Ishikawa (cell line): ENCODE measurements around the gene CRELD2.

ENCODE experiments used
- CEBPB ChIP-seq: IDR thresholded peaks from 2 replicates; pipeline ENCODE4 v1.6.1; 2012
- CREB1 ChIP-seq: IDR thresholded peaks from 2 replicates; pipeline ENCODE4 v1.6.1; 2012; ENCODE audit warnings: low read depth
- EGR1 ChIP-seq: IDR thresholded peaks from 2 replicates; pipeline ENCODE4 v1.6.1; 2012
- EP300 ChIP-seq: IDR thresholded peaks from 2 replicates; pipeline ENCODE4 v1.6.1; 2012; ENCODE audit warnings: borderline replicate concordance
- FOXM1 ChIP-seq: IDR thresholded peaks from 2 replicates; pipeline ENCODE4 v1.6.1; 2012; ENCODE audit warnings: low read depth, borderline replicate concordance
- NFIC ChIP-seq: IDR thresholded peaks from 2 replicates; pipeline ENCODE4 v1.6.1; 2012
- RAD21 ChIP-seq: IDR thresholded peaks from 2 replicates; pipeline ENCODE4 v1.6.1; 2012; ENCODE audit warnings: low read depth
- REST ChIP-seq: IDR thresholded peaks from 2 replicates; pipeline ENCODE4 v1.6.1; 2012; ENCODE audit warnings: low read depth, mild to moderate bottlenecking
- TAF1 ChIP-seq: IDR thresholded peaks from 2 replicates; pipeline ENCODE4 v1.6.1; 2012; ENCODE audit warnings: low read depth, mild to moderate bottlenecking
- TCF12 ChIP-seq: IDR thresholded peaks from 2 replicates; pipeline ENCODE4 v1.6.1; 2012; ENCODE audit warnings: low read depth
- TEAD4 ChIP-seq: IDR thresholded peaks from 2 replicates; pipeline ENCODE4 v1.6.1; 2012
- USF1 ChIP-seq: IDR thresholded peaks from 2 replicates; pipeline ENCODE4 v1.6.1; 2012
- YY1 ChIP-seq: IDR thresholded peaks from 2 replicates; pipeline ENCODE4 v1.6.1; 2012; ENCODE audit warnings: low read depth
- ZBTB7A ChIP-seq: IDR thresholded peaks from 2 replicates; pipeline ENCODE4 v1.6.1; 2012; ENCODE audit warnings: low read depth
- TF ChIP-seq, protein P1 (sequence below): IDR thresholded peaks from 2 replicates; pipeline ENCODE4 v1.6.1; 2012

CRELD2 gene

DNA sequence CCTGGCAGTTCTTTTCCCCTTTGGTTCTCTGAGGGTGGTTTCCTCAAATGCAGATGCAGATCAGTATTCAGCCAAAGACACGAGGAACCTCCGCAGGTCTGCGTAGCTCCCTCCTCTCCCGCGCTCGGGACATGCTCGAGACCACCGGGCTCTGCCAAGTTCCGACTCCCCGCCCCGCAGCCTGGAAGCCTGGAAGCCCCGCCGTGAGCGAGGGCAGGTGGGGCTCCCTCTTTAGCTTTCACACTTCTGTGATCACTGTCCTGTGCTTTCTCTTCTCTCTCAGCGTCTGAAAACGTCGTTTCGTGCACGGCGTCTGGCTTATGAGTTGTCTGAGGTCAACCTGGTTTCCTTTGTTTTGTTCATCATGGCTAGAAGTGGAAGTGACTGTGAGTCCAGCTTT, 38.2 kb upstream of the CRELD2 start:
- TF ChIP-seq FOXM1 = no peak
- TF ChIP-seq, protein P1, sequence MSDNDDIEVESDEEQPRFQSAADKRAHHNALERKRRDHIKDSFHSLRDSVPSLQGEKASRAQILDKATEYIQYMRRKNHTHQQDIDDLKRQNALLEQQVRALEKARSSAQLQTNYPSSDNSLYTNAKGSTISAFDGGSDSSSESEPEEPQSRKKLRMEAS = no peak
- no peak for TF ChIP-seq USF1
- no peak for TF ChIP-seq ZBTB7A
- no peak for TF ChIP-seq YY1
- no peak for TF ChIP-seq CREB1
- TF ChIP-seq TEAD4 = no peak
- no peak for TF ChIP-seq TCF12
- no peak for TF ChIP-seq EGR1
- no peak for TF ChIP-seq TAF1
- TF ChIP-seq EP300 = no peak
- TF ChIP-seq RAD21 = no peak
- no peak for TF ChIP-seq REST
- no peak for TF ChIP-seq NFIC
- TF ChIP-seq CEBPB = no peak

DNA sequence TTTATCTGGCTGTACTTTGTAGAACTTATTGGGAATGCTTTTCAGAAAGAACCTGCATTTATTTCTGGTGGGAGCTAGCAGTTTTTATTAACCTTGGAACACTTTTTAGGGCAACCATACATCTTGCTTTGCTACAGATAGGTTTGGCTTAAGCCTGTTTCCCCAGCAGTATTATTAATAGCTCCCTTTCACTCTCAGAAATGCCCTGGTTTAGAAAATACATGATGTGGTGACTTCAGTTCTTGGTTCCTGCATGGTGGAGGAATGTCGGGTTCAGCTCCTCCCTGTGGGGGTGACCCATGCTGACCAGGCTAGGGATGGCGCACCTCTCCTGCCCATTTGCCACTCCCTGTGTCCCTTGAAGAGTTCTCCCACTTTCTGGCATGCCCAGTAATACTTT, 36.6 kb upstream of the CRELD2 start:
- TF ChIP-seq NFIC (no peak), EGR1 (no peak), TCF12 (no peak), YY1 (no peak), RAD21 (no peak), ZBTB7A (no peak), TEAD4 (no peak), CEBPB (no peak)
- TF ChIP-seq, protein P1 = no peak

DNA sequence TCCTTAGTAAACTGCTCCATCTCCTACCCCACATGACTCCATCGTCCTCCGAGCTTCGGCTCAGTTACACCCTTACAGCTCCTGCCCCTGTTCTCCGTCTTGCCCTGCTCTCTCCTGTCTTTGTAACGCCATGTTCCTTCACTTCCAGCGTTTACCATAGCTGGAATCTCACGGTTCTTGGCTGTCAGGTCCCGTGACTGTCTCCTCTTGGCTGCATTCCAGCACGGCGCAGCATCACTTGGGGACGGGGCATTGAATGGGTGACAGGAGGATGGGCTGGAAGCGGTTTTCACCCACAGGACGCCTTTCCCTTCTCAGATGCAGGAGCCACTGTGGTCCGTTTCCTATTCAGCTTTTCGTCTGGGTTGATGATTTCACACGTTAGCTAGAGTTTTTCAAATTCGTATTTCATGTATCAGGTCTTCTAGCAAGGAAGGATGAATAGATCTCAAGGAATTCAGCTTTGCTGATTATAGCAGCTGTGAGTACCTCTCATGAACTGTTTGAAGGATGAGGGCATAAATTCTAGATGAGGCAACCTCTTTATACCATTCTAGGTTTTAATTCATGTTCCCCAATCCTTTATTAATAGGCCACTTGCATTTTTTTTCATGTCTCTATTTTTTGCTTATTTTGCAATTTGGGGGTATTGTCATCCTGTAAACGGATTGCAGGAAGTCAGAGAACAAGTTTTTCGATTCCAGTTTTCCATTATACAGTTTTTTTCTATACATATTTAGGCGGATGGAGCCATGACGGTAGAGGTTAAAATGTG, 35.7 kb upstream of the CRELD2 start:
- TF ChIP-seq CEBPB (no peak), NFIC (no peak), REST (no peak), EGR1 (no peak), ZBTB7A (no peak), TAF1 (no peak), EP300 (no peak), CREB1 (no peak), TEAD4 (no peak)
- TF ChIP-seq, protein P1 = no peak

DNA sequence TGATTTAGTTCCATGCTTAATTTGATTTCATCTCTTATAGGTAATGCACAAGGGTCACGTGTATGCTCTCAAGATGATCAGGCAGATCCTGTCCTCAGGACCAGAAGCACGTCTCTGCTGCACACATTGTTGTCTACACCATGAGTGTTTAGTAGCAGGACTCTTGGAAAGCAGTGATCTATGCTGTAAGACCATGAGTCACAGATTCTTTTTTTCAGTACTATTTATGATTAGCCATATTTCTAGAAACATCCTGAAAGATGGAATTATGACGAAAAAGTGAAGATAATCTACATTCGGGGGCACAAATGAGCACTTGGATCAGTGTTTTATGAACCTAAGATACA, 35.2 kb upstream of the CRELD2 start:
- TF ChIP-seq YY1 (no peak), CREB1 (no peak), RAD21 (no peak), FOXM1 (no peak)

DNA sequence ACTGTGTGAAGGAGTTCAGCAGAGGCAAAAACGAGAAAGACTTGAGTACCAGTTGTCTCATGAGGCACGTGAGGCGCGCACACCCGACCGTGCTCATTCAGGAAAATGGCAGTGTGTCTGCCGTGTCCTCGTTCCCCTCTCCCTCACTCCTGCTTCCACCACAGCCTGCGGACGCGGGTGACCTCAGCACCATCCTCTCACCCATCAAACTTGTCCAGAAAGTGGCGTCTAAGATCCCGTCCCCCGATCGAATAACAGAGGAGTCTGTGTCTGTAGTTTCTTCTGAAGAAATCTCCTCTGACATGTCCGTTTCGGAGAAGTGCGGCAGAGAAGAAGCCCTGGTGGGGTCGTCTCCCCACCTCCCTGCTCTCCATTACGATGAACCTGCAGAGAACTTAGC, 34.4 kb upstream of the CRELD2 start:
- TF ChIP-seq TEAD4 (no peak), ZBTB7A (no peak), USF1 (no peak), EGR1 (no peak), CREB1 (no peak), EP300 (no peak), YY1 (no peak), TAF1 (no peak), REST (no peak), FOXM1 (no peak), CEBPB (no peak), RAD21 (no peak), TCF12 (no peak), NFIC (no peak)
- TF ChIP-seq, protein P1 = no peak
